Measurements from ENCODE around the gene METTL23.

Gene METTL23

GRCh38 chr17:76726776-76727718 is at the start of gene METTL23:
TSS of gene METTL23 (plus strand) at chr17:76726839. CDS start at chr17:76729711, 2,872 bp downstream.
- Histone ChIP-seq H3K4me1 (ENCODE audit: control insufficient read depth, insufficient read depth, low read length) (peaks cover 2% of the 10 kb centered on the region; the same call in 1 of the 2 replicates), H3K4me3 (ENCODE audit: low read length) (peak within 1 kb of the TSS; percentile 68)
- WGBS (ENCODE audit: insufficient coverage, insufficient read length): no CpG with 5 or more reads among the region's 71 CpGs

GRCh38 chr17:76677406-76677805 is 49.2 kb upstream of the METTL23 start:
- H3K27ac ChIP-seq (ENCODE audit: low read length): no peak overlapping the region
- peaks cover 4% of the 10 kb centered on the region; the same call in 1 of the 2 replicates for H3K4me1 ChIP-seq (ENCODE audit: control insufficient read depth, insufficient read depth, low read length)
- H3K27me3 ChIP-seq (ENCODE audit: control insufficient read depth, insufficient read depth, low read length): no peaks in the 10 kb centered on the region
- no peak overlapping the region for H3K4me3 ChIP-seq (ENCODE audit: low read length)
- no peak for DNase-seq (ENCODE audit: low read depth, low spot score)
- H3K9me3 ChIP-seq (ENCODE audit: control insufficient read depth, insufficient read depth, low read length): no peaks in the 10 kb centered on the region
- no peaks in the 10 kb centered on the region for H3K36me3 ChIP-seq (ENCODE audit: control insufficient read depth, insufficient read depth, low read length)
- no CpG with 5 or more reads among the region's 16 CpGs for WGBS (ENCODE audit: insufficient coverage, insufficient read length)

More at GRCh38 chr17:76726776-76727718, at the start of gene METTL23:
- Histone ChIP-seq H3K36me3 (ENCODE audit: control insufficient read depth, insufficient read depth, low read length) (peaks cover 8% of the 10 kb centered on the region; the same call in 1 of the 2 replicates), H3K9me3 (ENCODE audit: control insufficient read depth, insufficient read depth, low read length) (no peaks in the 10 kb centered on the region), H3K27ac (ENCODE audit: low read length) (no peak within 1 kb of the TSS), H3K27me3 (ENCODE audit: control insufficient read depth, insufficient read depth, low read length) (no peaks in the 10 kb centered on the region)
- no peak for DNase-seq (ENCODE audit: low read depth, low spot score)

- no CpG with 5 or more reads among the region's 12 CpGs for WGBS (ENCODE audit: insufficient coverage, insufficient read length)
- no peak for DNase-seq (ENCODE audit: low read depth, low spot score)
- H3K27ac ChIP-seq (ENCODE audit: low read length): no peak overlapping the region
- no peak overlapping the region for H3K4me3 ChIP-seq (ENCODE audit: low read length)
- H3K4me1 ChIP-seq (ENCODE audit: control insufficient read depth, insufficient read depth, low read length): peaks cover 4% of the 10 kb centered on the region; the same call in 1 of the 2 replicates
- H3K9me3 ChIP-seq (ENCODE audit: control insufficient read depth, insufficient read depth, low read length): no peaks in the 10 kb centered on the region
- H3K36me3 ChIP-seq (ENCODE audit: control insufficient read depth, insufficient read depth, low read length): no peaks in the 10 kb centered on the region
- no peaks in the 10 kb centered on the region for H3K27me3 ChIP-seq (ENCODE audit: control insufficient read depth, insufficient read depth, low read length)
Measured at GRCh38 chr17:76678330-76678729, 48.3 kb upstream of the METTL23 start.

GRCh38 chr17:76679239-76679638 is 47.4 kb upstream of the METTL23 start:
- Histone ChIP-seq H3K27me3 (ENCODE audit: control insufficient read depth, insufficient read depth, low read length) (no peaks in the 10 kb centered on the region), H3K4me1 (ENCODE audit: control insufficient read depth, insufficient read depth, low read length) (peaks cover 6% of the 10 kb centered on the region), H3K9me3 (ENCODE audit: control insufficient read depth, insufficient read depth, low read length) (no peaks in the 10 kb centered on the region), H3K27ac (ENCODE audit: low read length) (no peak overlapping the region), H3K4me3 (ENCODE audit: low read length) (no peak overlapping the region), H3K36me3 (ENCODE audit: control insufficient read depth, insufficient read depth, low read length) (no peaks in the 10 kb centered on the region)
- WGBS (ENCODE audit: insufficient coverage, insufficient read length): no CpG with 5 or more reads among the region's 1 CpG
- no peak for DNase-seq (ENCODE audit: low read depth, low spot score)

GRCh38 chr17:76681222-76682137 is 45.2 kb upstream of the METTL23 start:
- DNase-seq (ENCODE audit: low read depth, low spot score): no peak
- no peaks in the 10 kb centered on the region for H3K9me3 ChIP-seq (ENCODE audit: control insufficient read depth, insufficient read depth, low read length)
- H3K4me3 ChIP-seq (ENCODE audit: low read length): no peak overlapping the region
- H3K4me1 ChIP-seq (ENCODE audit: control insufficient read depth, insufficient read depth, low read length): peaks cover 6% of the 10 kb centered on the region
- WGBS (ENCODE audit: insufficient coverage, insufficient read length): no CpG with 5 or more reads among the region's 16 CpGs
- H3K27ac ChIP-seq (ENCODE audit: low read length): no peak overlapping the region
- H3K36me3 ChIP-seq (ENCODE audit: control insufficient read depth, insufficient read depth, low read length): no peaks in the 10 kb centered on the region
- no peaks in the 10 kb centered on the region for H3K27me3 ChIP-seq (ENCODE audit: control insufficient read depth, insufficient read depth, low read length)

GRCh38 chr17:76682296-76682695 is 44.3 kb upstream of the METTL23 start:
- H3K4me1 ChIP-seq (ENCODE audit: control insufficient read depth, insufficient read depth, low read length): peaks cover 6% of the 10 kb centered on the region
- H3K27ac ChIP-seq (ENCODE audit: low read length): no peak overlapping the region
- H3K27me3 ChIP-seq (ENCODE audit: control insufficient read depth, insufficient read depth, low read length): no peaks in the 10 kb centered on the region
- no peak for DNase-seq (ENCODE audit: low read depth, low spot score)
- no CpG with 5 or more reads among the region's 12 CpGs for WGBS (ENCODE audit: insufficient coverage, insufficient read length)
- H3K9me3 ChIP-seq (ENCODE audit: control insufficient read depth, insufficient read depth, low read length): no peaks in the 10 kb centered on the region
- no peaks in the 10 kb centered on the region for H3K36me3 ChIP-seq (ENCODE audit: control insufficient read depth, insufficient read depth, low read length)
- no peak overlapping the region for H3K4me3 ChIP-seq (ENCODE audit: low read length)

- Histone ChIP-seq H3K4me3 (ENCODE audit: low read length) (no peak overlapping the region), H3K27me3 (ENCODE audit: control insufficient read depth, insufficient read depth, low read length) (no peaks in the 10 kb centered on the region), H3K4me1 (ENCODE audit: control insufficient read depth, insufficient read depth, low read length) (peaks cover 7% of the 10 kb centered on the region), H3K36me3 (ENCODE audit: control insufficient read depth, insufficient read depth, low read length) (no peaks in the 10 kb centered on the region), H3K9me3 (ENCODE audit: control insufficient read depth, insufficient read depth, low read length) (no peaks in the 10 kb centered on the region), H3K27ac (ENCODE audit: low read length) (no peak overlapping the region)
- DNase-seq (ENCODE audit: low read depth, low spot score): no peak
- no CpG with 5 or more reads among the region's 18 CpGs for WGBS (ENCODE audit: insufficient coverage, insufficient read length)
Measured at GRCh38 chr17:76683011-76683755, 43.5 kb upstream of the METTL23 start.

GRCh38 chr17:76683921-76684745 is 42.5 kb upstream of the METTL23 start:
- no peak for DNase-seq (ENCODE audit: low read depth, low spot score)
- Histone ChIP-seq H3K36me3 (ENCODE audit: control insufficient read depth, insufficient read depth, low read length) (no peaks in the 10 kb centered on the region), H3K9me3 (ENCODE audit: control insufficient read depth, insufficient read depth, low read length) (no peaks in the 10 kb centered on the region), H3K4me1 (ENCODE audit: control insufficient read depth, insufficient read depth, low read length) (peaks cover 11% of the 10 kb centered on the region), H3K27me3 (ENCODE audit: control insufficient read depth, insufficient read depth, low read length) (no peaks in the 10 kb centered on the region), H3K4me3 (ENCODE audit: low read length) (no peak overlapping the region), H3K27ac (ENCODE audit: low read length) (no peak overlapping the region)
- WGBS (ENCODE audit: insufficient coverage, insufficient read length): no CpG with 5 or more reads among the region's 25 CpGs

- H3K9me3 ChIP-seq (ENCODE audit: control insufficient read depth, insufficient read depth, low read length): no peaks in the 10 kb centered on the region
- H3K27me3 ChIP-seq (ENCODE audit: control insufficient read depth, insufficient read depth, low read length): no peaks in the 10 kb centered on the region
- WGBS (ENCODE audit: insufficient coverage, insufficient read length): no CpG with 5 or more reads among the region's 7 CpGs
- peaks cover 11% of the 10 kb centered on the region for H3K4me1 ChIP-seq (ENCODE audit: control insufficient read depth, insufficient read depth, low read length)
- DNase-seq (ENCODE audit: low read depth, low spot score): no peak
- no peak overlapping the region for H3K4me3 ChIP-seq (ENCODE audit: low read length)
- no peaks in the 10 kb centered on the region for H3K36me3 ChIP-seq (ENCODE audit: control insufficient read depth, insufficient read depth, low read length)
- H3K27ac ChIP-seq (ENCODE audit: low read length): no peak overlapping the region
Measured at GRCh38 chr17:76684756-76685155, 41.9 kb upstream of the METTL23 start.
